HG03066 (cell line): ENCODE measurements around the gene CEPT1.

Experiments
- ATAC-seq: cut with Tn5 transposase; IDR thresholded peaks from one replicate; pipeline ENCODE4 v1.9.1; 2021; ENCODE audit warnings: low read depth; ENCODE audit not compliant: unreplicated experiment

CEPT1 gene

DNA sequence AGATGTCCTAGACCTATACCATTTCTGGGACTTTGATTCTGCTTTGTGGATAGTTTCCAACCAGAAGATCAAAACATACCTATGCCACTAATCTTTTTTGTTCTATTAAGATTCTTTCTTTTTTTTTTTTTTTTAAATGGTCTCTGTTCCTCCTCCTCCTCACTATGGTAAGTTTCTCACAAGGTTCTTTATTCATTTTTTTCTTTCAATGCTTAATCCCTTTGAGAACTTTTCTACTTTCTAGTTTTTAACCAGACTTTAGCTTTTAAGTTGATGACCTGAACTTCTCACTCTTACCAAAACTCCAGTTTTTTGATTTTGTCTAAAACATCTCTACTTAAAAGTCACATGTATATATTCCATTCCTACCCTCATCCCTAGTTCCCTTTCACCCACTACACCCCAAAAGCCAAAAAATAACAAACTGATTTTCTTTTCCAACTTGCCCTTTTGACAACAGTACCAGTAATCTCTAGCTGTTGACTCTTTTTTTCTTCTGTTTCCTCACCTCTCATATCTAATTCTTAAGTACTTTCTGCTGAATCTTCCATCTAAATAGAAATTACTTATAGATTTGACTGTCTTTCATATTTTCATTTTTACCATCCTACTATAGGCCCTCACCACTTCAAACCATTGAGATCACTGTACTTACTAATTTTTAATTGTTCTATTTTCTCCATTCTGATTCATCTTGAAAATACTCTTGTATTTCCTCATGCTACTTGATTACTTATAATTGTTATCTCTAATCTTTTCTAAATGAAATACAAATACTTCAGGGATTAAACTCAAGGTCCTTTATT lies 6.1 kb downstream of the CEPT1 start:
- no peak for ATAC-seq

DNA sequence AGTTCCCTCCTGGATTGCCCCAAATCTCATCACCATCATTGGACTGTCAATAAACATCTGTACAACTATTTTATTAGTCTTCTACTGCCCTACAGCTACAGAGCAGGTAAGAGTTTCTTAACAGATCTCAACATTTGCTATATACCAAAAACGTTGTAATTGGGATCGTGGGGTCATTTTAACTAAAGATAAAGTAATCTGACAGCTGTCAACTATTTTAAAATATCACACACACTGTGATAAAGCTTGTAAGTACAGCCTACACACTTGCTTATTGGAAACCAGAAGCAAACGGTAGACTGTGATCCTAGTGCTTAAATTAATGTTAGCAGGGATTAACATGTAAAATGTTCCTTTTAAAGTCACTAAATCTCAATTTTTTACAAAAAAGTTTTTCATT lies 7.9 kb downstream of the CEPT1 start:
- no peak for ATAC-seq

DNA sequence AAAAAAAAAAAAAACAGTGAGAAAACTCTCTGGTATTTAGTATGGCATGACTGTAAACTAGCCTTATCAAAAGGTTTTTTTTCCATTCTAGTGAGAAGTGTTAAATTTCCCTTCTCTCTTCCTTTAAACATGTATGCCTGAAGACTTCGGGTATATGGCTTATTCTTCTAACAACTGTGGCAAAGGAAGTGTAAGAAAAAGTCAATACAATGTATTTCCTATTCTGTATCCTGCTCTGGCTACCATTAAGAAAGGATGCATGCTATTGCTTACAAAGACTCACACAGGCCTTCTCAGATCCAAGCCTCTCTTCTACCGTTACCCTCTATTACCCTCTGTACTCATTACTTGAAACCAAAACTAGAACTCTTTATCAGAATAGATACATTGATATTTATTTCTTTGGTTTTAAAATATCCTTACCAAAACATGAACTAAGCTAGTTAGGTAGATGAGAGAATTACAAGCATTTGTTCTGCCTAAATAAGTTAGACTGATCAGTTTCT lies 8.4 kb downstream of the CEPT1 start:
- ATAC-seq = no peak

DNA sequence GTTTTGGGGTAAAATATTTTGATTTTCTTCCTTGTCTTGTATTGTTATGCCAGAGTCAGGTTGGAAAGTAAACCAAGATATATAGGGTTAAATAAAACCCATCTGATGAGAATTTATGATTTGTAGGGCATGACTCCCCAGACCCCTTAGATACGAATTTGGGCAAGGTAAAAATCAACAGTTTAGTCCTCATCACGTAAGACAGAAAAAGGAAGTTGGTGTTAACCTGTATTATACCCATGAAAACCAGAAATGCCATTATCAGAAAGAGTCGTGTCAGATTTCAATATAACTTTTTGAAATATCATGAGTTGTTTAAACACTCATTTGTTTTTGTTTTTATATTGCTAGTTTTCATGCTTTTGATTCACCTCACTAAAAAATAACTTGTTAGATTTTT lies 11.8 kb downstream of the CEPT1 start:
- no peak for ATAC-seq

DNA sequence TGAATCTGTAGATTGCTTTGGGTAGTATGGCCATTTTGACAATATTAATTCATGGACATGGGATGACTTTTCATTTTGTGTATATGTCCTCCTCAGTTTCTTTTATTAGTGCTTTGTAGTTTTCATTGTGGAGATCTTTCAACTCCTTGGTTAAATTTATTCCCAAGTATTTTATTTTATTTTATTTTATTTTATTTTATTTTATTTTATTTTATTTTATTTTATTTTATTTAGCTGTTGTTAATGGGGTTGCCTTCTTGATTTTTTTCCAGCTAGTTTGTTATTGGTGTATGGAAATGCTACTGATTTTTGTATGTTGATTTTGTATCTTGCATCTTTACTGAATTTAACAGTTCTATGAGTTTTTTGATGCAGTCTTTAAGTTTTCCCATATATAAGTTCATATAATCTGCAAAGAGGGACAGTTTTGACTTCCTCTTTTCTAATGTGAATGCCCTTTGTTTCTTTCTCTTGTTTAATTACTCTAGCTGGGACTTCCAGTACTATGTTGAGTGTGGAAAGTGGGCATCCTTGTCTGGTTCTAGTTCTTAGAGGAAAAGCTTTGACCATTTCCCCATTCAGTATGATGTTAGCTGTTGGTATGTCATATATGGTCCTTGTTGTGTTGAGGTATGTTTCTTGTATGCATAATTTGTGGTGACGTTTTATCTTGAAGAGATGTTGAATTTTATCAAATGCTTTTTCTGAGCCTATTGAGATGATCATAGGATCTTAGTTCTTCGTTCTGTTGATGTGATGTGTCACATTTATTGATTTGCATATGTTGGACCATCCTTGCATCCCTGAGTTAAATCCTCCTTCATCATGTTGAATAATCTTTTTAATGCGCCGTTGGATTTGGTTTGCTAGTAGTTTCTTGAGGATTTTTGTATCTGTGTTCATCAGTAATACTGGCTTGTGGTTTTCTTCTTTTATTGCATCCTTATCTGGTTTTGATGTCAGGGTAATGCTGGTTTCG lies 14.3 kb downstream of the CEPT1 start:
- ATAC-seq = no peak

DNA sequence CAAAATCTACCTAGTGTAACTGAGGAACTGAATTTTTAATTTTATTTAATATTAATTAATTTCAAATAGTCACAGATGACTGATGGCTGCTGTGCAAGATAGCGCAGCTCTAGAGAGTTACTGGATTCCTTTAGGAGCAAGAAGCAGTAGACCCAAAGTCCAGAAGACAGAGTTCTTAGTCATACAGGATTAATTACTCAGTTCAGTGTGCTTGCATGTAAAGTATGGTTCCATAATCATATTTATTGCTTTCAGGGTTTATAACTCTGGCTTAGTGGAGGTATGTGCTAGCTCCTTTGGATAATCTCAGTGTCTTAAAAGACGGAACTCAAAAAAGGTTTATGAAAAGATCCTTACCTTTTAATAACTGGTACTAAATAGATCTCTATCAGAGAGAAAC lies 17.4 kb downstream of the CEPT1 start:
- ATAC-seq = no peak

DNA sequence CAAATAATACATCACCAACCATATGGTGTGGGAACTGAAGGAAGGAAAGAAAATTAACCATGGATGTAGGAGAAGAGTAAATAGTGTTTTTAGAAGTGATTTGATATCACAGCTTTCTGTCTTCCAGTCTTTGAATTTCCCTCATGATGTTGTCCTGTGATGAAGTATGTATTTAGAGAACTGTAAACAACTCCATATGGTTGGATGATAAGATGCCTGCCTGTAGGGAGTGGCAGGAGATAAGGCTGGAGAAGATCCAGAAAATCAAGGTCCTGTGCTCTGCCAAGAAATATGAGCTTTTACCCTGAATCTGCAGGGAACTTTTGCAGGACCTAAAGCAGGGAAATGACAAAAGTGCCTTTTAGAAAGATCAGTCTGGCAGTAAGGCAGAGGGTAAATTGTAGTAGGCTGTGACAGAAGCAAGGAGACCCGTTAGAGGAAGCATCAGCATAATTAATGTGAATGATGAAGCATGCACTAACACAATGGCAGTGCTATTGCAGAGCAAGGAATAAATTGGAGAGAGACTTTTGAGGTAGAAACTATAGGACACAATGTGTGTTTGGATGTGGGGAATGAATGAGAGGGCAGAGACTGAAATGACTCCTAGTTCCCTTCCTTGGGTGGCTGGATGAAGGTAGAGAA lies 21.9 kb downstream of the CEPT1 start:
- no peak for ATAC-seq

DNA sequence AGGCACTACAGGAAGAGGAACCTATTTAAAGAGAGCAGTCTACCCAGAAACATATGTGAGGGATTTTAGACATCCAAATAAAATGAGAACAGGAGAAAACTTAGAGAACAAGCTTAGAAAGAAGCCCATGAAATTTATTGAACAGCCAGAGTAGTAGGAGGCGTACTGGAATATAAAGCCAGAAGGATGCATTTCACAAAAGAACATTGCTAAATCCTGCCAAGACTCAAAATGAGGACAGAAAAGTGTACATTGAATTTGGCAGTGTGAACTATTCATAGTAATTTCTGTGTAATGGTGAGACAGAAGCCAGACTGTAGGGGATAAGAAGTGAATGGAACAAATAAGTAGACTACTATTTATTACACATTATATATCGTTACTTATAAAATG lies 22.5 kb downstream of the CEPT1 start:
- no peak for ATAC-seq

DNA sequence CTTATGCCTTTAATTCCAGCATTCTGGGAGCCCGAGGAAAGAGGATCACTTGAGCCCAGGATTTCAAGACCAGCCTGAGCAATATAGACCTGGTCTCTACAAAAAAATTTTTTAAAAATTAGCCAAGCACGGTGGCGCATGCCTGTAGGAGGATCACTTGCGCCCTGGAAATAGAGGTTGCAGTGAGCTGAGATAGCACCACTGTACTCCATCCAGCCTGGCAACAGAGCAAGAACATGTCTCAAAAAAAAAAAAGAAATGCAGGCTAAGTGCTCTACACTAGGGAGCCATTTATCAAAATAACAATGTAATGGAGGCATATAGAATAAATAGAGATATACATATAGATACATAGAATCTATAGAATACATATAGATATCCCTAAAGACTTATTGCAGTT lies 23.3 kb downstream of the CEPT1 start:
- ATAC-seq = no peak

DNA sequence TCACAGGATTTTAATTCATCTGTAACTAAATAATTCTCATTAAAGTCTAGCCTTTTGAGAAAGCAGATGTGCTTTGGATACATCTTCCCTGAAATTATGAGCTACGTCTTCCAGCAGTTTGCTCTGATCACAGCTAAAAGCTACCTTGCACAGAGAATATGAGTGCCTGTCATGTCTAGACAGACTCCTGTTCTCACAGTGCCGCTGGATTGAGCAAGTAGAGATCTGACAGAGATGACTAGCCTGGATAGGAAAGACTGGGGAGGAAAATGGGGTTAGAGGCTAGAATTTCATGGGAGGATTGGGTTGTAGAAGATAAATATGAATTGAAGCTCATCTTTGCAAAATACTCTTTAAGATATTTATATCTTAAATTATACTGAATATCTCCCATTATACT lies 24.1 kb downstream of the CEPT1 start:
- no peak for ATAC-seq

DNA sequence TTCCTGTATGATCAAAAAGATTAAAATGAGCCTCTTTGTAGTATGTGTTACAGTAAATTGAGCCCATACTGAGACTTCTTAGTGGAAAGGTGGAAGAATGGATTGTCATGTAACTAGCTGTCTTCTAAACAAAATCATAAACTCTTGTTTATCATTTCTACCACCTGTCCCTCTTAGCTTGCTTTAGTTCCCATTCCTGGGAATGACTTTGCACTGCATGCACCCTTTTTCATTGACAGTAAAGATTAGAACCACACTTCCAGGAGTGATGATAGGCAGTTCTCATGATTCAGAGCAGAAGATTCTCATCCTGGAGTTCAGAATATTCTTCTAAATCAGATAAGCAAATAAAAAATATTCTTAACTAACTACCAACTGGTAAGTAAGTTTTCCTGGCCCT lies 32.4 kb downstream of the CEPT1 start:
- ATAC-seq = no peak

DNA sequence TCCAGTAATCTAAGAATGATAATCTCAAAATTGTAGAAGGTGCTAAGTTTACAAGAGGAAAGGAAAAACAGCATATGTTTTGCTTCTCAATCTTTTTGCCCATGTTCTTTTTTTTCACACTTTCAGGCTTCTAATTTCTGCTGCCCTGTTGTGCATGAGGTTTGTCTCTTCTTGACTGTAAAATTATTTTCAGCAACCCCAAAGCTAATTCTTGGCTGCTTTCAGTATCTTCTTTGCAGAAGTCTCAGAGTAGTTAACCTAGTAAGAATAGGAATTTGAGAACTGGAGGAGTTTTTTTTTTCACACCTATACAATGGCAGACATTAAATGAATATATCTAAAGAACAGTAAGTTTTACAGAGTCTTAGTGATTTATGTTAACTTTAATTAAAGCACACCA lies 34.0 kb downstream of the CEPT1 start:
- no peak for ATAC-seq

DNA sequence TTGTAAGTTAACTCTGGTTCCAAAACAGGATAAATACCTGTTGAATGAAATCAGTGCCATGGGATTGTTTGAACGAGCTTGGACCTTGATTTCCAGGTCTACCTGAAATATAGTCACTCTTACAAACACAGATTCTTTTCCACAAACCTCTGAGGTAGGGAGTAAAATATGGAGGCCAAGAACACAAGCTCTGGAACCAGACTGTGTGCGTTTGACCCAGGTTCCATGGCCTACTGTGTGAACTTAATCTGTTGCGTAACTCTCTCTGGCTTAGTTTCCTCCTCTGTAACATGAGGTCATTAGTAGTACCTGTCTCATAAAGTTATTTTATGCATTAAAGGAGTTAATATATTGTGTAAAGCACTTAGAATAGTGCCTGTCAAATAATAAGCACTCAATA lies 35.3 kb downstream of the CEPT1 start:
- ATAC-seq = no peak

DNA sequence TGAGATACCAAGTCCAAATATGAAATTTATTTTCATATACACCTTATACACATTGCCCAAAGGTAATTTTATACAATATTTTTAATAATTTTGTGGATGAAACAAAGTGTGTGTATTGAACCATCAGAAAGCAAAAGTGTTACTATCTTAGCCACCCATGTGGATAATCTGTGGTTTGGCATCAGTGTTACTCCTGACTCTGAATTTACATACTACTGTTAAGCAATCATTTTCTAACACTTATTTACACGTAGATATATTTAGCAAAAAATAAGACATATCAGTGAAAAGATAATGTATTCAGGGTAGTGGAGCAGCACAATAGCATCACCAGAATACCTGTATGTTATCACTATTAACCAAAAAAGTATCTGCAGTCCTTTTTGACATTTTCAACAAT lies 36.7 kb downstream of the CEPT1 start:
- ATAC-seq = no peak

DNA sequence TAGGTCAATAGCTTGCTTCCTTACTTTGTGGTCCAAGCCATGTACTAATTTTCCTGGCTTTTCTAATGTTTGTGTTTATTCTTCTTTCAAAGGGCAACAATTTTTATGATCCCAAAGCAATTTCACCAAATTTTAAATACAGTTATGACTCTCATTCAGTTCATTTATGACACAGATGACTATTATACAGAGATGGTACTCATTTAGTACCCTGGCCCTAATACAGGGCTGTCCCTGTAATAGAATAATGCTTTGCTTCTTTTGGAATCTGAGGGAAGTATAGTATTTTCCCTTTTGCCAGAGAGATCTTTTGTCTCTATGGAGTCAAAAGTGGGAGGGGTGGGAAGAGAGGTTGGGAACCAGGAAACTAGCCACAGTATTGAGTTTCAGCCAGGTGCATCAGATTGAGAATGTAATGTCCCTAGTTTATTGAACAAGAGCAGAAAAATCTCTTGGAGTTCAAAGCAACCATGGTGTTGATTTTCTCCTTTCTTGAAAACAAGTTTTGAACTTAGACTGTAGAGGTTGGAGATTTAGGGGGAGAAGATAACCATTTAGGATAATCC lies 40.0 kb downstream of the CEPT1 start:
- ATAC-seq = no peak

DNA sequence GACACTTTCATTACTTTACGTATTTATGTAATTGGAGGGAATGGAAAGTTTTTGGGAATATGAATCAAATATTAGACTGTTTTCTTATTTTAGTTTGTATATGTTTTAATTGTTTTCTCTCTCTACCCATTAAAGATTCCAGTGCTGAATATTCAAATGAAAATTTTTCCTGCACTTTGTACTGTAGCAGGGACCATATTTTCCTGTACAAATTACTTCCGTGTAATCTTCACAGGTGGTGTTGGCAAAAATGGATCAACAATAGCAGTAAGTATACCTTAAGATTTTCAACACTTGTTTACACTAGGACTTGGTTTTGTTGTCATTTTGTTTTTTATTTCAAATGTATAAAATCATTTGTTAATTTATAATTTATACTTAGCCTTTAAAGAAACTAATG lies 42.0 kb downstream of the CEPT1 start:
- no peak for ATAC-seq

DNA sequence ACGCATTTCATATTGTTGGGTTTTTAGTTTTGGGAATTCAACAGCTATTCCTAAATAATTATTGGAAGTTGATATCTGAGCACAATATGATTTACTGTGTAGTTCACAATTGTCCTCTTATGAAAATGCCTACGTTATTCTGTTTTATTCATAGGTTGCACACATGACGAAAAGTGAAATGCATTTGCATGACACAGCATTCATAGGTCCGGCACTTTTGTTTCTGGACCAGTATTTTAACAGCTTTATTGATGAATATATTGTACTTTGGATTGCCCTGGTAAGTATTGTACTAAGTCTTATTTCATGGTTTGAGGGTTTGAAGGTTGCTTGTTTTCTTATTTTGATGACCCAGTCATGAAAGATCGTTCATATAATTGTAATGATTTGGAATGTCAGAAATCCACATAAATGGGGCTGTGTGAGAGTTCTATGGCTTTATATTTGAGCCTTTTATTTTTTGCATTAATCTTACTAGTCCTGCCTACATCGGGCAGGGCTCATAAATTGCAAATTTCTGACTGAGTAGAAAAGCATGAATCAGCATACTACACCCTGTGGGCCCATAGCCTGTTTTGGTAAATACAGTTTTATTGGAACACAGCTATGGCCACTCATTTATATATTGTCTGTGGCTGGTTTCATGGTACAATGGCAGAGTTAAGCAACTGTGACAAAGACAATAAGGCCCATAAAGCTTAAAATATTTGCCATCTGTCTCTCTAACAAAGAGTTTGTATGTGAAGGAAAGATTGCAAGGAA lies 43.5 kb downstream of the CEPT1 start:
- no peak for ATAC-seq

DNA sequence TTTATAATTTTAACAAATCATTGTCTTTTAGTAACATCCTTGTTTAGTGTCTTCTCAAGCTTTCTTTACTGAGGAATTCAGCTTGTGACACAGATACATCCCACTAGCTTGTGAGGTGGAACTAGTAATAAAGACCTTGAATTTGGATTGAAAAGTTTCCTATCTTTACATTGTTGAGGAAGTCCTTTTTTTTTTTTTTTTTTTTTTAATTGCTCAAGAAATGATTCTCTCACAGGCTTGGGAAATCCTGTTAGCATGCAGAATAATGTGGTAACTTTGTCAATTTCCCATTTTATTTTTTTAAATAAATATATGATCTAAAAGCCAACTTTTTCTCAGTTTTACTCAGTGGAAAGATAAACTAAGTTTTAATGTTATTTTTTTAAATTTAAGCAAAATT lies 44.6 kb downstream of the CEPT1 start:
- ATAC-seq = no peak

DNA sequence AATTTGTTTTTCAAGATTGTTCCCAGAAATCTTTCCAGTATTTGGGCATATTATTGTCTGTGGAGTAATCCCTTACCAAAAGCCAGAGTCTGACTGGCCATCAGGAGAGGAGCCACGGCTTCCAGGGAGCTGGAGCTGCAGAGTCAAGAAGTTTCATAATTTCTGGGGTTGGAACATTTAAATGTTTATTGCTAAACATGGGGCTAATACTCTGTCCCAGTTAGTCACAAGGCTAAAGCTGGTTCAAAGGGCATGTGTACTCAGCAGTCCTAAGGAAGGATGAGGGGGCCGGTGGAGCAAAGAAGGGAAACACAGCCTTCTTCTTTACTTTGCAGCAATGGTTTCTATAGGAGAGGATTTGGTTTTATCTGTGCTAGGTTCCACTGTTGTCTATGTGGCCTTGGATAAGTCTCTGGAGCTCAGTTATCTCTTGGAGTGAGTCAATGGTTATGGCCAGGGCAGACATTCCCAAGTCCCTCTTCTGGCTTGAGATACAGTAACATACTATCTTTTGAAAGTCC lies 51.0 kb downstream of the CEPT1 start:
- ATAC-seq = no peak

DNA sequence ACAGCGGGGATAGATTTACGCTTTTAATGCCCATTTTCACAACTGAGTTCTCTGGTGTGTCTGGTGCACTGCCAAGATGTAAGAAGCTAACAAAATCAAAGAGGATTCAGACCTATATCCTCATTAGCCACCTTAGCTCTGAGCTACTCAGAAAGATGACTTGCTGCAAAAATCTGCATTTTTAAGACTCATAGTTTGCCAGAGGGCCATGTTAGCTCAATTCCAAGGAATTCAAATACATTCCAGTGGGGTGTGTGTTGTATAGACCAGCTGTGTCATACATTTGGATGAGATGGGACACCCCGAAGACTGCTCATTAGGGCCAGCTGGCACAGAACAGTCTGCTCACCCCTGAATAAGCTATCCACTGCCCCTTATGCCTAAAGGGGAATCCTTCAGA lies 51.5 kb downstream of the CEPT1 start:
- no peak for ATAC-seq
